GM18870 (cell line): ENCODE data around the gene TNF.

ENCODE experiments used
- ATAC-seq: cut with Tn5 transposase; IDR thresholded peaks from one replicate; pipeline ENCODE4 v1.9.1; 2021; ENCODE audit warnings: moderate library complexity; ENCODE audit not compliant: unreplicated experiment

TNF gene

GRCh38 chr6:31622684-31623091 lies 47.3 kb downstream of the TNF start:
- ATAC-seq = no peak

GRCh38 chr6:31624070-31624469 lies 48.7 kb downstream of the TNF start:
- no peak for ATAC-seq

- no peak for ATAC-seq
These were observed 51.6 kb downstream of the TNF start for GRCh38 chr6:31626952-31627351.

- ATAC-seq = no peak
These were observed 52.4 kb downstream of the TNF start for GRCh38 chr6:31627690-31628287.
